ENCODE data around the gene CENPI.

Gene CENPI

GRCh38 chrX:101071582-101071981, 26.4 kb upstream of the CENPI start:
- no peak for DNase-seq (ENCODE audit: insufficient read length, low spot score)
- TF ChIP-seq CTCF (IDR thresholded peaks at IDR 0.05; ENCODE audit: insufficient read depth, missing control alignments), result no peak
- no peak for FAIRE-seq

- no peak for FAIRE-seq
- no peak for DNase-seq (ENCODE audit: insufficient read length, low spot score)
- TF ChIP-seq CTCF (IDR thresholded peaks at IDR 0.05; ENCODE audit: insufficient read depth, missing control alignments), result no peak
These were observed 19.0 kb upstream of the CENPI start, which contains the start of gene TMEM35A for GRCh38 chrX:101078716-101079598. TMEM35A (plus strand) TSS chrX:101078879; CDS start chrX:101079003, 124 bp downstream.

- DNase-seq (ENCODE audit: insufficient read length, low spot score) (no peak), FAIRE-seq (no peak)
- no peak for TF ChIP-seq CTCF (IDR thresholded peaks at IDR 0.05; ENCODE audit: insufficient read depth, missing control alignments)
These were observed 18.2 kb upstream of the CENPI start for GRCh38 chrX:101079736-101080270.

- FAIRE-seq, result no peak
- DNase-seq (ENCODE audit: insufficient read length, low spot score), result no peak
- TF ChIP-seq CTCF (IDR thresholded peaks at IDR 0.05; ENCODE audit: insufficient read depth, missing control alignments), result no peak
These were observed 17.5 kb upstream of the CENPI start for GRCh38 chrX:101080326-101081124.

GRCh38 chrX:101081231-101081630, 16.8 kb upstream of the CENPI start:
- no peak for DNase-seq (ENCODE audit: insufficient read length, low spot score)
- no peak for TF ChIP-seq CTCF (IDR thresholded peaks at IDR 0.05; ENCODE audit: insufficient read depth, missing control alignments)
- FAIRE-seq, result no peak

GRCh38 chrX:101091817-101092216, 6.2 kb upstream of the CENPI start:
- FAIRE-seq (no peak), DNase-seq (ENCODE audit: insufficient read length, low spot score) (no peak)
- TF ChIP-seq CTCF (IDR thresholded peaks at IDR 0.05; ENCODE audit: insufficient read depth, missing control alignments), result no peak

Data from D721Med (cell line).